NB4 (cell line): Measurements from ENCODE around the gene NRN1L.
"Not testable (repeated sequence)": the region's sequence is repeated elsewhere in the genome, so short reads cannot be mapped to it uniquely, and the experiment has no call there.

ENCODE experiments used
- DNase-seq: peaks from one replicate; pipeline ENCODE4 v3.0.0; 2010; ENCODE audit warnings: low read depth
- H3K4me3 ChIP-seq: one replicate; pipeline ENCODE4 v1.5.1; 2011; ENCODE audit warnings: mild to moderate bottlenecking, low read depth, low read length, moderate library complexity
- CTCF ChIP-seq: IDR thresholded peaks from one replicate; pipeline ENCODE4 v1.5.1; 2012; ENCODE audit warnings: low read depth, low read length
- MAX ChIP-seq: IDR thresholded peaks from 2 replicates; pipeline ENCODE4 v1.6.1; 2011; ENCODE audit warnings: low read depth, low read length
- MYC ChIP-seq: IDR thresholded peaks from 2 replicates; pipeline ENCODE4 v1.6.1; 2011; ENCODE audit warnings: low read depth, low read length
- POLR2A ChIP-seq: IDR thresholded peaks from 2 replicates; pipeline ENCODE4 v1.6.1; 2011; ENCODE audit warnings: mild to moderate bottlenecking; ENCODE audit not compliant: insufficient read length; ENCODE audit errors: extremely low read depth

NRN1L gene

GRCh38 chr16:67857547-67858233 lies 27.0 kb upstream of the NRN1L start:
- peak; percentile 30 for DNase-seq
- TF ChIP-seq POLR2A: no peak
- TF ChIP-seq CTCF: no peak
- no peak for TF ChIP-seq MAX
- no peak for TF ChIP-seq MYC
- H3K4me3 ChIP-seq: no peak overlapping the region

- TF ChIP-seq POLR2A (no peak), MAX (no peak), CTCF (no peak)
- no peak overlapping the region for H3K4me3 ChIP-seq
- DNase-seq: no peak
These were observed 26.2 kb upstream of the NRN1L start for GRCh38 chr16:67858500-67858899.

- no peak for TF ChIP-seq CTCF
- TF ChIP-seq MAX: no peak
- TF ChIP-seq POLR2A: no peak
- no peak for TF ChIP-seq MYC
- no peak overlapping the region for H3K4me3 ChIP-seq
- no peak for DNase-seq
These were observed 23.9 kb upstream of the NRN1L start for GRCh38 chr16:67860589-67861398.

GRCh38 chr16:67861877-67862276 lies 22.8 kb upstream of the NRN1L start:
- TF ChIP-seq POLR2A (no peak), MAX (no peak), MYC (no peak), CTCF (no peak)
- no peak for DNase-seq
- no peak overlapping the region for H3K4me3 ChIP-seq

- TF ChIP-seq POLR2A (no peak), MYC (no peak), CTCF (no peak), MAX (no peak)
- no peak overlapping the region for H3K4me3 ChIP-seq
- DNase-seq: no peak
These were observed 21.8 kb upstream of the NRN1L start for GRCh38 chr16:67862623-67863583.

- DNase-seq: not testable (repeated sequence)
These were observed 20.6 kb upstream of the NRN1L start for GRCh38 chr16:67864044-67864443.

More at GRCh38 chr16:67864044-67864443, 20.6 kb upstream of the NRN1L start:
- not testable (repeated sequence) for H3K4me3 ChIP-seq
